Neural cell (in vitro differentiated cells): ENCODE results near the gene PLAAT4.

Source experiments
- EZH2 ChIP-seq: fragments of 200-600, 300-800 bp; shearing (Covaris generic), sonication (generic); IDR thresholded peaks from 2 replicates; pipeline ENCODE4 v1.6.1; 2014; ENCODE audit warnings: antibody characterized with exemption, low read length, borderline replicate concordance, mild to moderate bottlenecking; ENCODE audit not compliant: insufficient read depth, poor library complexity, severe bottlenecking
- POLR2AphosphoS5 ChIP-seq: IDR thresholded peaks from 2 replicates; pipeline ENCODE4 v1.6.1; 2012
- TF ChIP-seq, protein P1 (sequence below): fragments of 450-650 bp; IDR thresholded peaks from 2 replicates; pipeline ENCODE4 v1.5.1; 2014; ENCODE audit warnings: antibody characterized with exemption, mild to moderate bottlenecking, moderate library complexity; ENCODE audit not compliant: poor library complexity, severe bottlenecking

DNA sequence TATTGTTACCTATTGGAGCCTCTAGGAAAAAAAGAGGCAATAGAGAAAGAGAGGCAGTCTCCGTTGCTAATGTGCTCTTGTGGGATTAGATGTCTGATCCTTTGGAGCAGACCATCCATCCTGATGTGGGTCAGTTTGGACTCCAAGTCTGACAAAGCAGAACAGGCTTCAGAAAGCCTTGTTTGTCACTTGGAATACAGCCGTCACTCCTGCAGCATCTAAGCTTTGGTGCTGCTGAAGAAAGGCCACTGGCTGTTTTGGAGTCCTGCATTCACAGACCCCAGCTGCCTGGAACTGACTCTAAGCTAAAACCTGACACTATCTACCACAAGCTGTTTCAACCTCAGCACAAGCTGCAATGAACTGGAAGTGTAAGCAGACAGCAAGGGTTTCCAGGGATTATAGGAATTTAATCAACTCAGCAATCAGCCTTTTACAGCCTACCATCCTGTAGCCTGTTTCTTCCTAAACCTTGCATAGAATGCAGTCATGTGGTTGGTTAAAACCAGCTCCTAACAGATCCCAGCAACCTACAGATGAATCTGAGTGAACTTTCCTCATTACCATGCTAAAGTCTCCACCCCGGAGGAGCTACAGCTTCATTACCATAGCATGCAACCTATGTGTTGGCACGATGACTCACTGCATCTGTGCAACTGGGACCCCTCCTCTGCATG, 3.7 kb upstream of the PLAAT4 start:
- TF ChIP-seq, protein P1, sequence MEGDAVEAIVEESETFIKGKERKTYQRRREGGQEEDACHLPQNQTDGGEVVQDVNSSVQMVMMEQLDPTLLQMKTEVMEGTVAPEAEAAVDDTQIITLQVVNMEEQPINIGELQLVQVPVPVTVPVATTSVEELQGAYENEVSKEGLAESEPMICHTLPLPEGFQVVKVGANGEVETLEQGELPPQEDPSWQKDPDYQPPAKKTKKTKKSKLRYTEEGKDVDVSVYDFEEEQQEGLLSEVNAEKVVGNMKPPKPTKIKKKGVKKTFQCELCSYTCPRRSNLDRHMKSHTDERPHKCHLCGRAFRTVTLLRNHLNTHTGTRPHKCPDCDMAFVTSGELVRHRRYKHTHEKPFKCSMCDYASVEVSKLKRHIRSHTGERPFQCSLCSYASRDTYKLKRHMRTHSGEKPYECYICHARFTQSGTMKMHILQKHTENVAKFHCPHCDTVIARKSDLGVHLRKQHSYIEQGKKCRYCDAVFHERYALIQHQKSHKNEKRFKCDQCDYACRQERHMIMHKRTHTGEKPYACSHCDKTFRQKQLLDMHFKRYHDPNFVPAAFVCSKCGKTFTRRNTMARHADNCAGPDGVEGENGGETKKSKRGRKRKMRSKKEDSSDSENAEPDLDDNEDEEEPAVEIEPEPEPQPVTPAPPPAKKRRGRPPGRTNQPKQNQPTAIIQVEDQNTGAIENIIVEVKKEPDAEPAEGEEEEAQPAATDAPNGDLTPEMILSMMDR: no peak
- no peak for TF ChIP-seq EZH2
- no peak for TF ChIP-seq POLR2AphosphoS5
